IPS DF 19.7 (cell line): Measurements from ENCODE around the gene ZNF84.

Experiments
- DNase-seq: peaks from one replicate; pipeline ENCODE4 v3.0.0-alpha.2; 2013; ENCODE audit warnings: low read depth, low spot score

Gene ZNF84

DNA sequence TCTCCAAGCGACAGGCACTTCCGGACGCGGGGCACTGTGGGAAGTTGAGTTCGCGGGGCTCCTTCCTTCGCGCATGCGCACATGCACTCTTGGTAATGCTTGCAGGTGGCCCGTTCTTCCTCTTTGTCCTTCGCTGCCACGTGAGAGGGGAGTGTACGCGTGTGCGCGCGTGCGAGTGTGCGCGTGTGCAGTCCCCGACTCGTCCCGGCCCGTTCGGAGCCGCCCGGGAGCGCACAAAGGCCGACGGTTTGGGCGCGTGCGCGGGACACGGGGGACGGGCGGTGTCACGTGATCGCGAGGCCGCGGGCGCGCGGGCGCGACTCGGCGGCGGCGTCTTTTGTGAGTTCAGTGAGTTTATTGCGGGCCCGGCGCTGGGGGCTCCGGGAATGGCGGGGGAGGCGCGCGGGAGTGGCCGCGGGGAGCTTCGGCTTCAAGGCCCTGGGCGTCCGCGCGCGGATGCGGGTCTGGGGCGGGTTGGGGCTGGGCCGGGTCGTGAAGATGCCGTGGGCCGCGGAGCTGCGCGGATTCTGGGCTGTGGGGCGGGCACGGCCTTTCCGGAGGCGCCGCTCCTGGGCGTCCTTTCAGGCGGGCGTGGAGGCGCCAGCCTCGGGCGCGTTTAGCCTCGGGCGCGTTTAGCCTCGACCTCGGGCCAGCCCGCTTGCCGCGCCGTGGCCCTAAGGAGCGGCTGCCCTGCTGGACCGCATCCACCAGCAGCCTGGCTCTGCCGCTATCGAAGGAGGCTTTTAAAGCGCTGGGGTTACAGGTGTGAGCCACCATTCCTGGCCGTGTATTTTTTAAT, at the start of gene ZNF84:
Gene ZNF84 (plus strand): TSS at position 303 of the 799 bp plus-strand sequence. CDS start 3,959 bp downstream, outside the sequence.
- peak; percentile 82 for DNase-seq

DNA sequence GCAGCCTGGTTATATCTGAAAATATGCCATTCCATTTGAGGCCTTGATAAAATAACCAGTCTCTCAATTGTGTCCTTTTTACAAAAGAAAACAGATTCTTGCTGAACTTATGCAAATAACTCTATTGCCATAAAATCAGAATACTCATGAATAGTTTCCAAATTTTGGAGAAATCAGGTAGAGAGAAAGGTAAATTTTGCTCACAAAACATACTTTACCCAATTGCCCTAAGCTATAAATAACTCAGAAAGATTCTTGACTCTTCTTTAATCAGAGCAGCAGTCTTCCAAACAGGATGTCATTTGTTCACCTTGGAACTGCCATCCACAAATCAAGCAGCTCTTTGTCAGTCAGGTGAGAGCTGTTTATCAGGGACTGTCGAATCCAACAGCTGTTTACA, 38.6 kb upstream of the ZNF84 start:
- DNase-seq, result no peak

DNA sequence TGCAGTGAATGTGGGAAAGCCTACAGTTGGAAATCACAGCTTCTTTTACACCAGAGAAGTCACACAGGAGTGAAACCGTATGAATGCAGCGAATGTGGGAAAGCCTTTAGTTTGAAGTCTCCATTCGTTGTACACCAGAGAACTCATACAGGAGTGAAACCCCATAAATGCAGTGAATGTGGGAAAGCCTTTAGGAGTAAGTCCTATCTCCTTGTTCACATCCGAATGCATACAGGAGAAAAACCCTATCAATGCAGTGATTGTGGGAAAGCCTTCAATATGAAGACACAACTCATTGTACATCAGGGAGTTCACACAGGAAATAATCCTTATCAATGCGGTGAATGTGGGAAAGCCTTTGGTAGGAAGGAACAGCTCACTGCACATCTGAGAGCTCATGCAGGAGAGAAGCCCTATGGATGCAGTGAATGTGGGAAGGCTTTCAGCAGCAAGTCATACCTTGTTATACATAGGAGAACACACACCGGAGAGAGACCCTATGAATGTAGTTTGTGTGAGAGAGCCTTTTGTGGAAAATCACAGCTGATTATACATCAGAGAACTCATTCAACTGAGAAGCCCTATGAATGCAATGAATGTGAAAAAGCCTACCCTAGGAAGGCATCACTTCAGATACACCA, 26.5 kb upstream of the ZNF84 start:
- DNase-seq, result no peak

DNA sequence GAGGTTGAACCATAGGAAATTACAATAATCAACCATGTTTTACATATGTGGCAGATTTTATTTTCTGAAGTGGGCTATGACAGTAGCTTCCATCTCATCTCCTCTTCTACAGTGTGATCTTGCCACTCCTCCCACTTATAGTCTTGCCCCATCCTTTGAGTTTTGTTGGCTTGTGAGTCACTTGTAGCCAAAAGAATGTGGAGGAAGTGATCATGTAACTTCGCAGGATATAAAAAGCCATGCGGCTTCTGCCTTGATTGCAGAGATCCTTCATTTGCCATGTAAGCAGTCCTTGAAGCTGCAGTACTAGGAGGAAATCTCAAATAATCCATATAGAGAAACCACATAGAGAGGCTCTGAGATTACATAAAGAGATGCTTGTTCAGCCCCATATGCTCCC, 13.7 kb upstream of the ZNF84 start:
- no peak for DNase-seq

DNA sequence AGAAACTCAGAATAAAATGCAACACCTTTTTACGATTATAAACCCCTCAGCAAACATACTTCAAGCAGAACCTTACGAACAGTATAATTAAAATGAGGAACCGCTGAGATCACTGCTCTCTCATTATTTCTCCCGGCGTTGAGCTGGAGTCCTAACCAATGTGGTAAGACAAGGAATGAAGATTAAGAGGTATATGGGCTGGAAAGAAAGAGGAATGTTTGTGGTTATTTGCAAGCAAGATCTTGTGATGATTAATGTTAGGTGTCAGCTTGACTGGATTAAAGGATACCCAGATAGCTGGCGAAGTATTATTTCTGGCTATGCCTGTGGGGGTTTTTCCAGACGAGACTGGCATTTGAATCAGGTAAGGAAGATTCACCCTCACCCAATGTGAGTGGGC, 10.3 kb upstream of the ZNF84 start:
- no peak for DNase-seq

DNA sequence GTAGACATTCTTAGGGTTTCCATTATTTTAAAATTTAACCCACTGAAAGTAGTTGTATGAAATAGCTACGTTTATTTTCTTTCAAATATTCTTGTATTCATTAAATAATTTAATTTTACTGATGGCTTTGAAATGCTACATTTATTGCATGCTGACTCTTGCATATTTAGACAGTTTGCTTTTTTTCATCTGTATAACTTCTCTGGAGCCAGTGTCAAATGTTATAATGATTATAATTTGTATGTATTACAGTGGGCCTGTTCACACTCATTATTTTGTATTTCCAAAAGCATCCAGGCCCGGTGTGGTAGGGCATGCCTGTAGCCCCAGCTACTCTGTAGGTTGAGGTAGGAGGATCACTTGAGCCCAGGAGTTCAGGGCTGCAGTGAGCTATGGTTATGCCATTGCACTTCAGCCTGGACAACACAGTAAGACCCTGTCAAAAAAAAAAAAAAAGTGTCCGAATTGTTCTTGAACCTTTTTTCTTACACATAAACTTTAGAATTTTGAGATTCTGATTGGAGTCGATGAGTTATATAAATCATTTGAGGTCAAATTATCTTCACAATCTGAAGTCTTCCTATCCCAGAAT, 905 bp downstream of the ZNF84 start:
- DNase-seq, result no peak

DNA sequence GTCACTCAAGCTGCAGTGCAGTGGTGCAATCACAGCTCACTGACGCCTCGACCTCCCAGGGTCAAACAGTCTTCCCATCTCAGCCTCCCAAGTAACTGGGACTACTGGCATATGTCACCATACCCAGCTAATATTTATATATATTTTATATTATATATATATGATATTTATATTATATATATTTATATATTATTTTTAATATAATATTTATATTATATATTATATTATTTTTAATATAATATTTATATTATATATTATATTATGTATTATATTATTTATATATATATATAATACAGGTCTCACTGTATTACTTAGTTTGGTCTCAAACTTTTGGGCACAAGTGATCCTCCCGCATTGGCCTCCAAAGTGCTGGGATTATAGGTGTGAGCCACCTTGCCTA, 9.4 kb downstream of the ZNF84 start:
- no peak for DNase-seq

DNA sequence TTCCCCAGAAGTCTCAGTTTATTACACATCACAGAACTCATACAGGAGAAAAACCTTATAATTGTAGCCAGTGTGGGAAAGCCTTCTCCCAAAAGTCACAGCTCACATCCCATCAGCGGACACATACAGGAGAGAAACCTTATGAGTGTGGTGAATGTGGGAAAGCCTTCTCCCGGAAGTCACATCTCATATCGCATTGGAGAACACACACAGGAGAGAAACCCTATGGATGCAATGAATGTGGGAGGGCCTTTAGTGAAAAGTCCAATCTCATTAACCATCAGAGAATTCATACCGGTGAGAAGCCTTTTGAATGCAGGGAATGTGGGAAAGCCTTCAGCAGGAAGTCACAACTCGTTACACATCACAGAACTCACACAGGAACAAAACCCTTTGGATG, 20.1 kb downstream of the ZNF84 start:
- no peak for DNase-seq

DNA sequence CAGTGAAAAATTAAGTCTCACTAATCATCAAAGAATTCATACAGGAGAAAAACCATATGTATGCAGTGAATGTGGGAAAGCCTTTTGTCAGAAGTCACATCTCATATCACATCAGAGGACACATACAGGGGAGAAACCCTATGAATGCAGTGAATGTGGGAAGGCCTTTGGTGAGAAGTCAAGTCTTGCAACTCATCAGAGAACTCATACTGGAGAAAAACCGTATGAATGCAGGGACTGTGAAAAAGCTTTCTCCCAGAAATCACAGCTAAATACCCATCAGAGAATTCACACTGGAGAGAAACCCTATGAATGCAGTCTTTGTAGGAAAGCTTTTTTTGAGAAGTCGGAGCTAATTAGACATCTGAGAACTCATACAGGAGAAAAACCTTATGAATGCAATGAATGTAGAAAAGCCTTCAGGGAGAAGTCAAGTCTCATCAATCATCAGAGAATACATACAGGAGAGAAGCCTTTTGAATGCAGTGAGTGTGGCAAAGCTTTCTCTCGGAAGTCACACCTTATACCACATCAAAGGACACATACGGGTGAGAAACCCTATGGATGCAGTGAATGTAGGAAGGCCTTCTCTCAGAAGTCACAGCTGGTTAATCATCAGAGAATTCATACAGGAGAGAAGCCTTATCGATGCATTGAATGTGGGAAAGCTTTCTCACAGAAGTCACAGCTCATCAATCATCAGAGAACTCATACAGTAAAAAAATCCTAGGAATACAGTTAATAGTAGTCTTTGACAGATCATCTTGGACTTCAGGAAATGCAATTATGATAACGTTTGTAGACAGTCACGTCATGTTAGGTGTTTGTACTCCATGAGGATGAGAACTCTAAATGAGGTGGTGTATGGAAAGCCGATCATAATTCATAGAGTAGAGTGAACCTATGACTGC, 21.1 kb downstream of the ZNF84 start:
- no peak for DNase-seq

DNA sequence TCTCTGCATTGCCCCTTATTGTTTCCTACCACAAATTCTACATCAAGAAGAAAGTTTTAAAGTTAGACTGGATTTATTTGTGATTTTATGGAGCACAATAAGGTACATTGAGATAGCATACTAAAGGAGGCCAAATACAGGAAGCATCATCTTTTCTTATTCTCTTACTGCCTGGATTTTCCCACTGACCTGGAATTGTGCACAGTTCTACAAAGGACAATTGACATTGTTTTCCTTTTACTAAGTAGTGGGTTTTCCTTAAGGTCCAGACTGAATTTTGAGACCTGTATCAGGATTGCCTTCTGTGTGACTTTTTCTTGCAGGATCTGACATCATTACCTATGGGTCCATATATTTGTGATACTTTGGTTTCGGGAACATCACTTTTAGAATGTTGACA, 24.6 kb downstream of the ZNF84 start:
- DNase-seq, result no peak

DNA sequence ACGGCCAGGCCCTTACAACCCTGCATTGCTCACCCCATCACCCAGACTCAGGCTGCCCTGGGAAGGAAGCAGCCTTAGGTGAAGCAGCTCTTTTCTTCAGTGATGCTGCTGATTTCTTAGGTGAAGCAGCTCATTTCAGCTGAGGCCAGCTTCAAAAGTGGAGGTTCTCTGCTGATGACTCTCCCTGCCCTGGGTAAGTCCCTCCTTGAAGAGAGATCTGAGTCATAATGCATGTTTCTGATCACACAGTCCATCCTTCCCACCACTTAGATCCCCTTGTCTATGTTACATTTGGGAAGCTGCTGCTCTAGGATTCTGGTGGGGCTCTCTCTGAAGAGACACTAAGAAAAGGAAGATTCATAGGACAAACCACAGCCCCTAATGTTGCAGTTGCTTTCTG, 26.2 kb downstream of the ZNF84 start:
- DNase-seq, result no peak

DNA sequence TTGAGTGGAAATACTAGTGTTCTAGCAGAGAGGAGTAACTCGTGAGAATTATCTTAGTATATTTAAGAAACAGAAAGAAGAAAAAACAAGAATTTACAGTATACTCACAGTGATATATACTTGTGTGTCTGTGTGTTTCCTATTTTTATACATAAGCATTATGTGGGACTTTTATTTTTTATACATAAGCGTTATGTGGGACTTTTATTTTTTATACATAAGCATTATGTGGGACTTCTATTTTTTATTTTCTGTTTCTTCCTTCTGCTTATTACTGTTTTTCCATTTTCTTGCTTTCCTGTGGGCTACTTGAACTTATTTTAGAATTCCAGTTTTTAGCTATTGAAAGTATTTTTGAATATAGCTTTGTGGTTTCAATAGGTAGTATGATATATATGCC, 36.5 kb downstream of the ZNF84 start:
- no peak for DNase-seq

DNA sequence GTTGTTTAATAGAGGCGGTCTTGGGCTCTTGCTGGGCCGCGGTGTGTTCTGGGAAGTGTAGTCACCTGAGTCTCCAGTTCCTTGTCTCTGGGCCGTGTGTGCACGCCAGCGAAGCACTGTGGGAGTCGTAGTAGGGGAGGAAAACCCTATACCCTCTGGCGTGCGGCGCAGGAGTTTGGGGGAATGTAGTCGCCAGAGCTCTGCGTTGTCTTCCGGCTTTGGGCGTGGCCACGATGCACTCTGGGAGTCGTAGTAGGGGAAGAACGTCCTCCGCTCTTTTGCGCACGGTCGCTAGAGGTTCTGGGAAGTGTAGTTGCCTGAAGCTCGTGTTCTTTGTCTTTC, 42.7 kb downstream of the ZNF84 start:
- DNase-seq, result peak; percentile 99

DNA sequence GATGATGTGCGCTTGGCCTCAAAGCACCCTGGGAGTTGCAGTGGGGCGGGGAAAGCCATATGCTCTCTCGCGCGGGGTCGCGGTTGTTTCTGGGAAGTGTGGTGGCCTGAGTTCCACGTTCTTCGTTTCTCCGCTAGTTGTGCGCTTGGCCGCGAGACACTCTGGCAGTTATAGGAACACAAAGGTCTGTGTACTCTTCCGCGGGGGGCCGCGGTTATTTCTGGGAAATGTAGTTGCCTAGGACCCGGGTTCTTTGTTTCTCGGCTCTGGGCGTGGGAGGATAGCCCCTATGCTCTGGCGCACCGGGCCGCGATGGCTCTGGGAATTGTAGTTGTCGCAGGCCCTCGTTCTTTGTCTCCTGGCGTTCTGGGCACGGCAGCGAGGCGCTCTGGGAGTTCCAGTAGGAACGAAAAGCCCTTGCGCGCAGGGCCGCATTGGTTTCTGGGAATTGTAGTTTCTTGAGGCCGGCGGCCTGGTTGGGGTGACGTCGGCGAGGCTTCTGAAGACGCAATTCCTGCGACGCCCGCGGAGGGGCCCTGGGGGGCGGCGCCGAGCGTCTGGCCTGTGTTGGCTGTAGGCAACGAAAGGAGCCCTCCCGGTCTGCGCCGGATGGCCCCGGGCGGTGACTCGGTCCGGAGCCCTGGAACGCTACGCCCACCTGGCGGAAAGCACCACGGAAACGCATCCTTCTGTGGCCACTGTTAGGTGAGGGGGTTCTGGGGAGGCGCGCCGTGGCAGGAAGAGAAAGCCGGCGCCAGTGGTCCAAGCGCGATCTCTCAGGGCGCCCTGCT, 43.3 kb downstream of the ZNF84 start, which contains the start of gene ZNF140:
Gene ZNF140 (plus strand): TSS at position 556 of the 791 bp plus-strand sequence. CDS start 398 bp downstream, outside the sequence.
- peak; percentile 90 for DNase-seq

DNA sequence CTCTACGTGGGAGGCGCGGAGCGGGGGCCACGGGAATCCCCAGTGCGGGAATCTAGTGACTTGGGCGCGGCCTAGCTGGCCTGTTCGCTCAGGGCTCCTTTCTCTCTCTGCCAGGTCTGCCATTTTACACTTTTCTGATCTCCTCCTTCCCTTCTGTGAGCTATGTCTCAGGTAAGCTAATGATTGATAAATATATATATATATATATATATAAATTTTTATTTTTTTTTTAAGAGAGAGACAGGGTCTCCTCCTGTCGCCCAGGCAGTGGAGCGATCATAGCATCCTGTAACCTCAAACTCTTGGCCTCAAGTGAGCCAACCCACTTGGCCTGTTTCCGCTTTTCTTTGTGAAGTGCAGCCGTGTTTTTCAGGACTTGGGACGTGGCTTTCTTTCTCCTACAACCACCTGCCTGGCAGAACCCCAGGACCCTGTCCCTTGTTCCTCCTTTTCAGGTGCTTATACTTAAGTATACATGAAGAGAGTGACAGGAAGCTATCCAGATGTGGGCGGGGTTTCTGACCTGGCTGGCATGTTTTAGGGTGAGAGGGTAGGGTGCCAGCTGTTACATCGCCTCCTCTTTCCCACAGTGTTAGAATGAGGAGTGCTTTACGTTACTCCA, 44.0 kb downstream of the ZNF84 start:
- DNase-seq, result no peak

DNA sequence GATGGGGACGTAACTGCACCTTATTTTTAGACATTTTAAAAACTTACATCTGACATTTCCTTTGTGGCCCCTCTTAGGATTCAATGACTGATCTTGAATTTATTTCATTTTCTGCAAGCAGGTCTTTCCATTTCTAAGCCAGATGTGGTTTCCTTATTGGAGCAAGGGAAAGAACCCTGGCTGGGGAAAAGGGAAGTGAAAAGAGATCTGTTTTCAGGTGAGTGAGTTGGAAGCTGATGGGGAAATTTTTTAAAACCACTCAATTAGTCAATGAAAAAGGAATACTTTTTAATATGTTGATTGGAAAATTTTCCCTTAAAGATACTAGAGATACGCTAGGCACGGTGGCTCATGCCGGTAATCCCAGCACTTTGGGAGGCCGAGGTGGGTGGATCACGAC, 46.0 kb downstream of the ZNF84 start:
- DNase-seq, result no peak

DNA sequence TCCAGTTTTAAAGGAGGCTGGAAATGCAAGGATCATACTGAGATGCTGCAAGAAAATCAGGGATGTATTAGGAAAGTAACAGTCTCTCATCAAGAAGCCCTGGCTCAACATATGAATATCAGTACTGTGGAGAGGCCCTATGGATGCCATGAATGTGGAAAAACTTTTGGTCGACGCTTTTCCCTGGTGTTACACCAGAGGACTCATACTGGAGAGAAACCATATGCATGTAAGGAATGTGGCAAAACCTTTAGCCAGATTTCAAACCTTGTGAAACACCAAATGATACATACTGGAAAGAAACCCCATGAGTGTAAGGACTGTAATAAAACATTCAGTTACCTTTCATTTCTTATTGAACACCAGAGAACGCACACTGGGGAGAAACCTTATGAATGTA, 68.3 kb downstream of the ZNF84 start:
- DNase-seq, result no peak

DNA sequence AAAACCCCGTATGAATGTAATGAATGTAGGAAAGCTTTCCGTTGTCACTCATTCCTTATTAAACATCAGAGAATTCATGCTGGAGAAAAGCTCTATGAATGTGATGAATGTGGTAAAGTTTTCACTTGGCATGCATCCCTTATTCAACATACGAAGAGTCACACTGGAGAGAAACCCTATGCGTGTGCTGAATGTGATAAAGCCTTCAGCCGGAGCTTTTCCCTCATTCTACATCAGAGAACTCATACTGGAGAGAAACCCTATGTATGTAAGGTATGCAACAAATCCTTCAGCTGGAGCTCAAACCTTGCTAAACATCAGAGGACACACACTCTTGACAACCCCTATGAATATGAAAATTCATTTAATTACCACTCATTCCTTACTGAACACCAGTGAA, 68.9 kb downstream of the ZNF84 start:
- peak; percentile 9 for DNase-seq

DNA sequence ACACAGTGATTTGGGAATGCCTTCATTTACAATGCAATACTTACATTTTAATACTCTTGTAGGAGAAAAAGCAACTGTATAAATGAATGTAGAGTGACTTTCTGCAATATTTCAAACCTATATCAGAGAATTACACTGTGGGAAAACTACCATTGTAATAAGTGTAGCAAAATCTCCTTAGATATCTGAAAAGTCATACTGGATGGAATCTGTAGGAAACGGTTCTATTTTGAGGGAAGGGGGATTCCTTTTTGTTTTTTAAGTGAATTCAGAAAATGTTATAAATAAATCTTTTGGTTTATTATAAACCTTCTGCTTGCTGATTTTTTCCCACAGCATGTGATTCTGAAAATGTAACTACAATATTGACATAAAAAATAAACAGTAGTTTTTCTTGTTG, 69.8 kb downstream of the ZNF84 start:
- DNase-seq, result no peak

DNA sequence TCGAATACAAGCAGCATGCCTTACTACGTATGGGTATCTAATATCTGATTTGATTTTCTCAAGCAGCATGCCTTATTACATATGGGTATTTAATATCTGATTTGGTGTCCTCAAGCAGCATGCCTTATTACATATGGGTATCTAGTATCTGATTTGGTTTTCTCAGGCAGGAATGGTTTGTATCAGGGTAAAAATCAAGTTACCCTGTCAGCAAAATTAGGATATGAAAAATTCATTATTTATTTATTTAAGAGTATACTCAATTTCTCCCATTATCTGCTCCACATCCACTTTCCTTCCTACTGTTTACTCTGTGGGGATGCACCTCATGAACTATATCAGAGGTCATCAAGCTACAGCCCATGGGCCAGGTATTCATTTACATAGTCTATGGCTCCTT, 70.8 kb downstream of the ZNF84 start:
- DNase-seq, result no peak
